RCC 7860 (cell line): ENCODE results near the gene RANBP3L.
"Not testable (repeated sequence)": the region's sequence is repeated elsewhere in the genome, so short reads cannot be mapped to it uniquely, and the experiment has no call there.

Experiments used
- DNase-seq: peaks from one replicate; pipeline ENCODE4 v3.0.0-alpha.2; 2015; ENCODE audit warnings: low spot score
- FAIRE-seq: peaks from 2 replicates; lab custom pipeline; 2012; peaks lifted over from hg19 to GRCh38; lab: Jason Lieb, UNC

RANBP3L gene

GRCh38 chr5:36301858-36302603 is at the start of gene RANBP3L:
Gene RANBP3L, minus strand, starts transcription at chr5:36301902. Its CDS starts 486 bp downstream, at chr5:36301416.
- FAIRE-seq: no peak
- DNase-seq: no peak

GRCh38 chr5:36346896-36347690 is 45.4 kb upstream of the RANBP3L start:
- DNase-seq (no peak), FAIRE-seq (no peak)

- no peak for DNase-seq
- no peak for FAIRE-seq
These were observed 43.2 kb upstream of the RANBP3L start for GRCh38 chr5:36344899-36345298.

GRCh38 chr5:36341720-36342119 is 40.0 kb upstream of the RANBP3L start:
- not testable (repeated sequence) for DNase-seq, FAIRE-seq

GRCh38 chr5:36337597-36337996 is 35.9 kb upstream of the RANBP3L start:
- FAIRE-seq (no peak), DNase-seq (no peak)

- FAIRE-seq (no peak), DNase-seq (no peak)
These were observed 32.6 kb upstream of the RANBP3L start for GRCh38 chr5:36334315-36334714.

- FAIRE-seq, DNase-seq: not testable (repeated sequence)
These were observed 31.0 kb upstream of the RANBP3L start for GRCh38 chr5:36332720-36333119.

GRCh38 chr5:36325196-36325595 is 23.5 kb upstream of the RANBP3L start:
- FAIRE-seq: peak; percentile 20
- no peak for DNase-seq

GRCh38 chr5:36323926-36324781 is 22.5 kb upstream of the RANBP3L start:
- no peak for DNase-seq
- FAIRE-seq: no peak

GRCh38 chr5:36312953-36313672 is 11.4 kb upstream of the RANBP3L start:
- no peak for DNase-seq
- no peak for FAIRE-seq

GRCh38 chr5:36311956-36312355 is 10.3 kb upstream of the RANBP3L start:
- no peak for FAIRE-seq

GRCh38 chr5:36310138-36310537 is 8.4 kb upstream of the RANBP3L start:
- FAIRE-seq: no peak

More at GRCh38 chr5:36311956-36312355, 10.3 kb upstream of the RANBP3L start:
- DNase-seq: no peak

GRCh38 chr5:36305571-36306326 is 4.0 kb upstream of the RANBP3L start:
- peak; percentile 57 for FAIRE-seq
- DNase-seq: peak; percentile 24

More at GRCh38 chr5:36310138-36310537, 8.4 kb upstream of the RANBP3L start:
- no peak for DNase-seq

- DNase-seq: no peak
- no peak for FAIRE-seq
These were observed 2.5 kb upstream of the RANBP3L start for GRCh38 chr5:36304095-36304805.

- no peak for DNase-seq
- no peak for FAIRE-seq
These were observed 668 bp downstream of the RANBP3L start for GRCh38 chr5:36300927-36301540.

- DNase-seq: no peak
- no peak for FAIRE-seq
These were observed 1.3 kb downstream of the RANBP3L start for GRCh38 chr5:36300191-36300926.

- DNase-seq: no peak
These were observed 3.1 kb downstream of the RANBP3L start for GRCh38 chr5:36298552-36298951.

GRCh38 chr5:36297653-36298052 is 4.0 kb downstream of the RANBP3L start:
- no peak for DNase-seq
- FAIRE-seq: no peak

More at GRCh38 chr5:36298552-36298951, 3.1 kb downstream of the RANBP3L start:
- no peak for FAIRE-seq
